ENCODE results near the gene KRI1. TPM values are rescaled to one million over a fixed set of nuclear protein-coding genes. Genes with fewer than 3 reads are reported as not detected.

Gene KRI1
- total and polyA plus RNA-seq, 2 donors (not counting 1 experiment from before 2014, with no cell fraction given) = 8.6 to 9.4 TPM

DNA sequence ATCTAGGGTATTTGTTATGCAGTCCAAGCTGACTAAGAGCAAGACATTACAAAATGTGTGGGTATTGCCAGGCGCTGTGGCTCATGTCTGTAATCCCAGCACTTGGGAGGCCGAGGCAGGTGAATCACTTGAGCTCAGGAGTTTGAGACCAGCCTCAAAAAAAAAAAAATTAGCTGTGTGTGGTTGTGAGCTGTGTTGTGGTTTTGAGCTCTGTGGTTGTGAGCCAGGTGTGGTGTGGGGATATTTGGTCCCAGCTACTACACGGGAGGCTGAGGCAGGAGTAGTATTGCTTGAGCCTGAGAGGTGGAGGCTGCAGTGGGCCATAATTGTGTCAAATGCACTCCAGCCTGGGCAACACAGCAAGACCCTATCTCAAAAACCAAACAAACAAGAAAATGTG lies 57.1 kb downstream of the KRI1 start:
- H3K4me3 ChIP-seq (replicated peaks in 1 of 4; ENCODE audit: control extremely low read depth in 1 of 4, insufficient read depth in 1 of 4, low read depth in 3 of 4, low read length in 4 of 4) = no peak overlapping the region
- no peak overlapping the region for H2AFZ ChIP-seq (ENCODE audit: low read length)
- no peak overlapping the region for H3K9ac ChIP-seq (ENCODE audit: insufficient read depth, low read length)
- no peaks in the 10 kb centered on the region for H4K20me1 ChIP-seq (ENCODE audit: control insufficient read depth, extremely low read depth, insufficient read depth, low read length)
- peaks cover 8% of the 10 kb centered on the region for H3K27me3 ChIP-seq (ENCODE audit: control insufficient read depth, insufficient read depth, low read length)
- H3K4me2 ChIP-seq (ENCODE audit: extremely low read depth, insufficient read depth, low read length) = no peak overlapping the region
- H3K27ac ChIP-seq (ENCODE audit: insufficient read depth, low read length) = no peak overlapping the region
- TF ChIP-seq, protein P1, sequence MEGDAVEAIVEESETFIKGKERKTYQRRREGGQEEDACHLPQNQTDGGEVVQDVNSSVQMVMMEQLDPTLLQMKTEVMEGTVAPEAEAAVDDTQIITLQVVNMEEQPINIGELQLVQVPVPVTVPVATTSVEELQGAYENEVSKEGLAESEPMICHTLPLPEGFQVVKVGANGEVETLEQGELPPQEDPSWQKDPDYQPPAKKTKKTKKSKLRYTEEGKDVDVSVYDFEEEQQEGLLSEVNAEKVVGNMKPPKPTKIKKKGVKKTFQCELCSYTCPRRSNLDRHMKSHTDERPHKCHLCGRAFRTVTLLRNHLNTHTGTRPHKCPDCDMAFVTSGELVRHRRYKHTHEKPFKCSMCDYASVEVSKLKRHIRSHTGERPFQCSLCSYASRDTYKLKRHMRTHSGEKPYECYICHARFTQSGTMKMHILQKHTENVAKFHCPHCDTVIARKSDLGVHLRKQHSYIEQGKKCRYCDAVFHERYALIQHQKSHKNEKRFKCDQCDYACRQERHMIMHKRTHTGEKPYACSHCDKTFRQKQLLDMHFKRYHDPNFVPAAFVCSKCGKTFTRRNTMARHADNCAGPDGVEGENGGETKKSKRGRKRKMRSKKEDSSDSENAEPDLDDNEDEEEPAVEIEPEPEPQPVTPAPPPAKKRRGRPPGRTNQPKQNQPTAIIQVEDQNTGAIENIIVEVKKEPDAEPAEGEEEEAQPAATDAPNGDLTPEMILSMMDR (conservative IDR thresholded peaks at IDR 0.05 in 1 of 2, IDR thresholded peaks at IDR 0.05 in 1 of 2; ENCODE audit: low read depth in 1 of 2, low read length in 2 of 2) = no peak
- TF ChIP-seq EZH2 (IDR thresholded peaks at IDR 0.05; ENCODE audit: low read length, missing control alignments) = no peak
- no peaks in the 10 kb centered on the region for H3K4me1 ChIP-seq (ENCODE audit: control insufficient read depth, extremely low read depth, insufficient read depth, low read length)
- DNase-seq (ENCODE audit: low read depth in 2 of 2) = no peak
- no peaks in the 10 kb centered on the region for H3K9me3 ChIP-seq (ENCODE audit: control insufficient read depth, insufficient read depth, low read depth, low read length)
- no peaks in the 10 kb centered on the region for H3K79me2 ChIP-seq (ENCODE audit: control insufficient read depth, insufficient read depth, low read length)
- H3K36me3 ChIP-seq (ENCODE audit: control insufficient read depth, insufficient read depth, low read length) = no peaks in the 10 kb centered on the region

DNA sequence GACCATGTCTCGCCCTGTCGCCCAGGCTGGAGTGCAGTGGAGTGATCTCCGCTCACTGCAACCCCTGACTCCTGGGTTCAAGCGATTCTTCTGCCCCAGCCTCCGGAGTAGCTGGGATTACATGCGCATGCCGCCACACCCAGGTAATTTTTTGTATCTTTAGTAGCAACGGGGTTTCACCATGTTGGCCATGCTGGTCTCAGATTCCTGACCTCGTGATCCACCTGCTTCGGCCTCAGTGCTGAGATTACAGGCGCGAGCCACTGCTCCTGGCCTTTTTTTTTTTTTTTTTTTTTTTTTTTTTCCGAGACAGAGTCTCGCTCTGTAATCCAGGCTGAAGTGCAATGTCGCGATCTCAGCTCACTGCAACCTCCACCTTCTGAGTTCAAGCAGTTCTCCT lies 57.8 kb downstream of the KRI1 start:
- Histone ChIP-seq H2AFZ (ENCODE audit: low read length) (no peak overlapping the region), H3K4me1 (ENCODE audit: control insufficient read depth, extremely low read depth, insufficient read depth, low read length) (no peaks in the 10 kb centered on the region), H3K27ac (ENCODE audit: insufficient read depth, low read length) (no peak overlapping the region), H3K4me2 (ENCODE audit: extremely low read depth, insufficient read depth, low read length) (no peak overlapping the region), H4K20me1 (ENCODE audit: control insufficient read depth, extremely low read depth, insufficient read depth, low read length) (no peaks in the 10 kb centered on the region), H3K36me3 (ENCODE audit: control insufficient read depth, insufficient read depth, low read length) (no peaks in the 10 kb centered on the region), H3K9me3 (ENCODE audit: control insufficient read depth, insufficient read depth, low read depth, low read length) (no peaks in the 10 kb centered on the region), H3K79me2 (ENCODE audit: control insufficient read depth, insufficient read depth, low read length) (no peaks in the 10 kb centered on the region), H3K9ac (ENCODE audit: insufficient read depth, low read length) (no peak overlapping the region), H3K4me3 (replicated peaks in 1 of 4; ENCODE audit: control extremely low read depth in 1 of 4, insufficient read depth in 1 of 4, low read depth in 3 of 4, low read length in 4 of 4) (no peak overlapping the region), H3K27me3 (ENCODE audit: control insufficient read depth, insufficient read depth, low read length) (peaks cover 3% of the 10 kb centered on the region)
- no peak for TF ChIP-seq EZH2 (IDR thresholded peaks at IDR 0.05; ENCODE audit: low read length, missing control alignments)
- TF ChIP-seq, protein P1 (conservative IDR thresholded peaks at IDR 0.05 in 1 of 2, IDR thresholded peaks at IDR 0.05 in 1 of 2; ENCODE audit: low read depth in 1 of 2, low read length in 2 of 2) = no peak
- no peak for DNase-seq (ENCODE audit: low read depth in 2 of 2)

DNA sequence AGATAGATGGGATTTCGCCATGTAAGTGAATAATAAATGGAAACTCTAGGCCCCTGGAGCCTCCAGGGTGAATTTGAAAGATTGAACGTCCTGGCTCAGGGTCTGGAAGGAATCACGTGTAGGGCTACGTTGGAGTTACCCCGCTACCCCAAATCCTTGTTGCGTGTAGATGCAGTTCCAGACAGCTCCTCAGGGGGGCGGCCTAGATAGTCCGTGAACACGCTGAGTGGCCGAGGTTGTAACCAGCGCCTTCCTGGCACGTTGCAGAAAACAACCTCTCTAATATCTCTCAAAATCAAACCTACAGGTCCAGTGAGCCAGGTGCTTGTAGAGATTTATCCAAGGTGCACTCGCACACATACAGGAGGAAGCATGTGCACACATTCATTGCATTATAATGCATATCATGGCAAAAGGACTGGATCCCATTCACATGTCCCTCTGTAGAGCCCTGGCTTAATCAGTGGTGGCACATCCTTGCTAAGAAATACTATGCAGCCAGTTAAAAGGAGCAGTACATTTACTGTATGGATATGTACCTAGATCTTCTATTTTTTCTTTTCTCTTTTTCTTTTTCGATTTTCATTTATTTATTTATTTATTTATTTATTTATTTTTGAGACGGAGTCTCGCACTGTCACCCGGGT lies 60.1 kb downstream of the KRI1 start:
- H3K9me3 ChIP-seq (ENCODE audit: control insufficient read depth, insufficient read depth, low read depth, low read length) = no peaks in the 10 kb centered on the region
- peaks cover 2% of the 10 kb centered on the region for H3K4me1 ChIP-seq (ENCODE audit: control insufficient read depth, extremely low read depth, insufficient read depth, low read length)
- no peaks in the 10 kb centered on the region for H3K27me3 ChIP-seq (ENCODE audit: control insufficient read depth, insufficient read depth, low read length)
- DNase-seq (ENCODE audit: low read depth in 2 of 2) = peak; percentile 35 to 64
- TF ChIP-seq, protein P1 (conservative IDR thresholded peaks at IDR 0.05 in 1 of 2, IDR thresholded peaks at IDR 0.05 in 1 of 2; ENCODE audit: low read depth in 1 of 2, low read length in 2 of 2) = peak; percentile 79 to 84
- no peak for TF ChIP-seq EZH2 (IDR thresholded peaks at IDR 0.05; ENCODE audit: low read length, missing control alignments)
- peaks cover 15% of the 10 kb centered on the region for H3K79me2 ChIP-seq (ENCODE audit: control insufficient read depth, insufficient read depth, low read length)
- H3K4me3 ChIP-seq (replicated peaks in 1 of 4; ENCODE audit: control extremely low read depth in 1 of 4, insufficient read depth in 1 of 4, low read depth in 3 of 4, low read length in 4 of 4) = no peak overlapping the region
- H3K36me3 ChIP-seq (ENCODE audit: control insufficient read depth, insufficient read depth, low read length) = no peaks in the 10 kb centered on the region
- no peak overlapping the region for H3K4me2 ChIP-seq (ENCODE audit: extremely low read depth, insufficient read depth, low read length)
- no peak overlapping the region for H2AFZ ChIP-seq (ENCODE audit: low read length)
- no peaks in the 10 kb centered on the region for H4K20me1 ChIP-seq (ENCODE audit: control insufficient read depth, extremely low read depth, insufficient read depth, low read length)
- no peak overlapping the region for H3K27ac ChIP-seq (ENCODE audit: insufficient read depth, low read length)
- no peak overlapping the region for H3K9ac ChIP-seq (ENCODE audit: insufficient read depth, low read length)

Other genes with a start within 250 kb of the KRI1 start
- gene FDX2, start 250.0 kb downstream of the KRI1 start, total RNA-seq = 14.1 and 21.0 TPM in 2 replicates
- gene FDX2, start 250.0 kb downstream of the KRI1 start, polyA plus RNA-seq = 14.0 and 20.8 TPM in 2 replicates
- 4.9 and 5.6 TPM in 2 replicates for gene RAVER1, start 232.5 kb downstream of the KRI1 start, total RNA-seq
- gene RAVER1, start 232.5 kb downstream of the KRI1 start, polyA plus RNA-seq = 2.3 and 4.3 TPM in 2 replicates
- 4.3 and 5.1 TPM in 2 replicates for gene ICAM3, start 226.4 kb downstream of the KRI1 start, total RNA-seq
- 4.5 and 7.1 TPM in 2 replicates for gene ICAM3, start 226.4 kb downstream of the KRI1 start, polyA plus RNA-seq
- gene TYK2, start 185.4 kb downstream of the KRI1 start, total RNA-seq = 72.4 and 95.5 TPM in 2 replicates
- gene TYK2, start 185.4 kb downstream of the KRI1 start, polyA plus RNA-seq = 17.4 and 24.0 TPM in 2 replicates
- 108 and 129 TPM in 2 replicates for gene CDC37, start 162.5 kb downstream of the KRI1 start, total RNA-seq
- 266 and 342 TPM in 2 replicates for gene CDC37, start 162.5 kb downstream of the KRI1 start, polyA plus RNA-seq
- 3.1 and 4.1 TPM in 2 replicates for gene PDE4A, start 145.5 kb downstream of the KRI1 start, total RNA-seq
- 3.6 and 4.9 TPM in 2 replicates for gene PDE4A, start 145.5 kb downstream of the KRI1 start, polyA plus RNA-seq
- 81.7 and 103 TPM in 2 replicates for gene KEAP1, start 62.7 kb downstream of the KRI1 start, total RNA-seq
- gene KEAP1, start 62.7 kb downstream of the KRI1 start, polyA plus RNA-seq = 36.1 and 51.3 TPM in 2 replicates
- gene S1PR5, start 48.6 kb downstream of the KRI1 start, total RNA-seq = under 0.01 TPM in 1 of 2 replicates, not detected in the other
- 0.02 and 0.19 TPM in 2 replicates for gene S1PR5, start 48.6 kb downstream of the KRI1 start, polyA plus RNA-seq
- gene ATG4D, start 22.1 kb downstream of the KRI1 start, total RNA-seq = 13.4 and 14.9 TPM in 2 replicates
- gene ATG4D, start 22.1 kb downstream of the KRI1 start, polyA plus RNA-seq = 7.2 and 12.8 TPM in 2 replicates
- 3.9 and 10.7 TPM in 2 replicates for gene CDKN2D, start 3.0 kb upstream of the KRI1 start, total RNA-seq
- gene CDKN2D, start 3.0 kb upstream of the KRI1 start, polyA plus RNA-seq = 9.7 and 15.7 TPM in 2 replicates
- gene AP1M2, start 21.3 kb upstream of the KRI1 start, total RNA-seq = 0.17 TPM in 1 of 2 replicates, not detected in the other
- gene AP1M2, start 21.3 kb upstream of the KRI1 start, polyA plus RNA-seq = 0.16 and 0.45 TPM in 2 replicates
- 25.9 and 91.3 TPM in 2 replicates for gene SLC44A2, start 59.5 kb upstream of the KRI1 start, total RNA-seq
- 96.9 and 173 TPM in 2 replicates for gene SLC44A2, start 59.5 kb upstream of the KRI1 start, polyA plus RNA-seq
- 55.0 and 78.4 TPM in 2 replicates for gene ILF3, start 88.3 kb upstream of the KRI1 start, total RNA-seq
- 109 and 163 TPM in 2 replicates for gene ILF3, start 88.3 kb upstream of the KRI1 start, polyA plus RNA-seq
- gene QTRT1, start 135.4 kb upstream of the KRI1 start, total RNA-seq = 27.7 and 29.1 TPM in 2 replicates
- 21.1 and 22.6 TPM in 2 replicates for gene QTRT1, start 135.4 kb upstream of the KRI1 start, polyA plus RNA-seq
- 52.9 and 76.8 TPM in 2 replicates for gene DNM2, start 152.1 kb upstream of the KRI1 start, total RNA-seq
- 42.6 and 48.6 TPM in 2 replicates for gene DNM2, start 152.1 kb upstream of the KRI1 start, polyA plus RNA-seq